ENCODE data around the gene PAM. TPM values are rescaled to one million over a fixed set of nuclear protein-coding genes. Genes with fewer than 3 reads are reported as not detected.

Gene PAM
- total RNA-seq, 2 donors from 2014 or later = 2,512 to 4,531 TPM

DNA sequence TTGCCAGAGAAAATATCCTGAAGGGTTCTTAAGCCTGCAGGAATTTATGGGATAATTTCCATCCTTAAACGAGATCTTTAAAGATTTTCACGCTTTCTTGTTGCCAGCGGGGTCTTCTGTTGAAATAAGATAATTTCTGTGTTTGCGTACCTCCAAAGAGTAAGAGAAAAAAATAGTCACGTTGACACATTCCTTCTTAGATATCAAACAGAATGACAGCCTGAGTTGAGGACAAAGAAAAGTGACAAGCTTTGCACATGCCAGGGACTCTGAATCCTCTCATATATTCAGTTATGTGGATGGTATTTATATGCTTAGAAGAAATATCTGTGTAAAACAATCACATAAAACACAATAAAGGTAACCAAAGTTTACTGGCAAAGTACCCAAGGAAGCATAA lies 21.6 kb upstream of the PAM start:
- TF ChIP-seq, protein P1, sequence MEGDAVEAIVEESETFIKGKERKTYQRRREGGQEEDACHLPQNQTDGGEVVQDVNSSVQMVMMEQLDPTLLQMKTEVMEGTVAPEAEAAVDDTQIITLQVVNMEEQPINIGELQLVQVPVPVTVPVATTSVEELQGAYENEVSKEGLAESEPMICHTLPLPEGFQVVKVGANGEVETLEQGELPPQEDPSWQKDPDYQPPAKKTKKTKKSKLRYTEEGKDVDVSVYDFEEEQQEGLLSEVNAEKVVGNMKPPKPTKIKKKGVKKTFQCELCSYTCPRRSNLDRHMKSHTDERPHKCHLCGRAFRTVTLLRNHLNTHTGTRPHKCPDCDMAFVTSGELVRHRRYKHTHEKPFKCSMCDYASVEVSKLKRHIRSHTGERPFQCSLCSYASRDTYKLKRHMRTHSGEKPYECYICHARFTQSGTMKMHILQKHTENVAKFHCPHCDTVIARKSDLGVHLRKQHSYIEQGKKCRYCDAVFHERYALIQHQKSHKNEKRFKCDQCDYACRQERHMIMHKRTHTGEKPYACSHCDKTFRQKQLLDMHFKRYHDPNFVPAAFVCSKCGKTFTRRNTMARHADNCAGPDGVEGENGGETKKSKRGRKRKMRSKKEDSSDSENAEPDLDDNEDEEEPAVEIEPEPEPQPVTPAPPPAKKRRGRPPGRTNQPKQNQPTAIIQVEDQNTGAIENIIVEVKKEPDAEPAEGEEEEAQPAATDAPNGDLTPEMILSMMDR (IDR thresholded peaks at IDR 0.05) = no peak
- no peaks in the 10 kb centered on the region for H3K4me1 ChIP-seq

DNA sequence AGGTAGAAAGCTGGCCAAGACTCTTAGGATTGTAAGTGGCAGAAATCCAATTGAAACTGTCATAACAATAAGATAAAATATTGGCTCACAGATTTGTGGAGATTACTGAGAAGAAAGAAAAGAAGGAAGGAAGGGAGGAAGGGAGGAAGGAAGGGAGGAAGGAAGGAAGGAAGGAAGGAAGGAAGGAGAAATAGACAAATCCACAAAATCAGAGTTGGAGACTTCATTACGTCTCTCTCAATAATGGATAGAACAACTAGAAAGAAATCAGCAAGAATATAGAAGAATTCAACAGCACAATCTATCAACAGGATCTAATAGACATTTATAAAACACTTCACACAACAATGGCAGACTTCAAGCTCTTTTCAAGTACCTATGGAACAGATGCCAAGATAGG lies 17.9 kb upstream of the PAM start:
- no peak for DNase-seq (ENCODE audit: low spot score)
- Histone ChIP-seq H3K9me3 (no peaks in the 10 kb centered on the region), H3K27ac (no peak overlapping the region), H3K4me3 (no peak overlapping the region), H3K4me1 (no peaks in the 10 kb centered on the region), H3K27me3 (no peaks in the 10 kb centered on the region), H3K36me3 (no peaks in the 10 kb centered on the region)
- TF ChIP-seq, protein P1 (IDR thresholded peaks at IDR 0.05) = no peak

More for the DNA sequence above, 21.6 kb upstream of the PAM start:
- no peak for DNase-seq (ENCODE audit: low spot score)
- no peaks in the 10 kb centered on the region for H3K9me3 ChIP-seq
- H3K36me3 ChIP-seq = no peaks in the 10 kb centered on the region
- H3K4me3 ChIP-seq = no peak overlapping the region
- H3K27ac ChIP-seq = peak overlapping the region; percentile 40 to 53
- H3K27me3 ChIP-seq = no peaks in the 10 kb centered on the region

DNA sequence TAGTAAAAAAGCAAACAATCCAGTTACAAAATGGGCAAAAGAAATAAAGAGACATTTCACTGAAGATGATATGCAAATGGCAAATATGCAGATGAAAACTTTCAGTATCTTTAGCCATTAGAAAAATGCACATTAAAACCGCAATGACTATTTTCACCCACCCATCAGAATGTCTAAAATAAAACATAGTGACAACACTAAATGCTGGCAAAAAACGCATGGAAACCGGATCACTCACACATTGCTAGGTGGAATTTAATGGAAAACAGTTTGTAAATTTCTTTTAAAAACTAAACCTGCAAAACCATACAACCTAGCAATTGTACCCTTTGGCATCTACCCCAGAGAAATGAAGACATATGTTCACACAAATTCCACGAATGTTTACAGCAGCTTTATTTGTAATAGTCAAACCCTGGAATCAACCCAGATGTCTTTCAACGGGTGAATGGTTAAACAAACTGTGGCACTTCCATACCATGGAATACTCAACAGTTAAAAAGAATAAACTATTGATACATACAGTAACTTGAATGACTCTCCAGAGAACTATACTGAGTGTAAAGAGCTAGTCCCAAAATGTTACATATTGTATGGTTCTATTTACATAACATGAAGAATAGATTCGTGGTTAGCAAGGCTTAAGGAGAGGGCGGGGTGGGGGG lies 17.2 kb upstream of the PAM start:
- Histone ChIP-seq H3K4me3 (no peak overlapping the region), H3K36me3 (no peaks in the 10 kb centered on the region), H3K27me3 (no peaks in the 10 kb centered on the region), H3K27ac (no peak overlapping the region), H3K4me1 (peaks cover 0 to under 1% of the 10 kb centered on the region in 2 donors), H3K9me3 (no peaks in the 10 kb centered on the region)
- DNase-seq (ENCODE audit: low spot score) = no peak
- TF ChIP-seq, protein P1 (IDR thresholded peaks at IDR 0.05) = no peak

DNA sequence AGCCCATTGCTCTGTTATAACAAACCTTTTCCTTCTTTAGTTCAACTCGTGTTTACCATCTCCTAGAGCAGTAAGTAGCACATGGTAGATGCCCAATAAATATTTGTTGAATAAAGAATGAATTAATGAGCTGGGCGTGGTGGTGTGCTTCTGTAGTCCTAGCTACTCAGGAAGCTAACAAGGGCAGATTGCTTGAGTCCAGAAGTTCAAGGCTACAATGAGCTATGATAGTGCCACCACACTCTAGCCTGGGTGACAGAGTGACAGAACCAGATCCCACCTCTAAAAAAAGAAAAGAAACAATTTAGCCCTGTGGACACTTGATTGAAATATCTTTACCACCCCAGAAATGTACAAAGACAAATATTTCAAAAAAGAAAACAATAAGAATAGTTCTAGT lies 14.6 kb upstream of the PAM start:
- H3K4me3 ChIP-seq = no peak overlapping the region
- peaks cover 0 to 5% of the 10 kb centered on the region in 2 donors for H3K4me1 ChIP-seq
- no peak for DNase-seq (ENCODE audit: low spot score)
- TF ChIP-seq, protein P1 (IDR thresholded peaks at IDR 0.05) = no peak
- H3K27me3 ChIP-seq = no peaks in the 10 kb centered on the region
- H3K36me3 ChIP-seq = no peaks in the 10 kb centered on the region
- no peaks in the 10 kb centered on the region for H3K9me3 ChIP-seq
- H3K27ac ChIP-seq = no peak overlapping the region

DNA sequence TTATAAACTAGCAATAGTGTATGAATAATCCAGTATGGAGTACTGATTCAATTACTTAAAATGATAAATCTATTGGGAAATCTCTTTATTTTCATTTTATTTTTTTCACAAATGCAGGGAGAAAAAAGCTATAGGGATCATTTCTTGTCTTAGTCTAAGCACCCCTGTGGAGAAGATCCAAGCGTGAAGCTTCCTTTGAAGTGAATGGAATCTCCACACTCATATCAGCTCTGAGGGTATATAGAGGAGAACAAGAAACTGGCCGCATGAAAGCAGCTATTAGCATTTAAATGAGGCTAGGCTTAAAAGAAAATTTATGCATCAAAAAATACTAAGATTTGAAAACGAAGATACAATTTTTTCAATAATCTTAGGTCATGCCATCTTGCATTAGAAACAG lies 12.9 kb upstream of the PAM start:
- TF ChIP-seq, protein P1 (IDR thresholded peaks at IDR 0.05) = no peak
- DNase-seq (ENCODE audit: low spot score) = no peak
- H3K9me3 ChIP-seq = no peaks in the 10 kb centered on the region
- no peaks in the 10 kb centered on the region for H3K36me3 ChIP-seq
- no peaks in the 10 kb centered on the region for H3K27me3 ChIP-seq
- H3K4me3 ChIP-seq = no peak overlapping the region
- peaks cover 0 to 5% of the 10 kb centered on the region in 2 donors for H3K4me1 ChIP-seq
- H3K27ac ChIP-seq = no peak overlapping the region

DNA sequence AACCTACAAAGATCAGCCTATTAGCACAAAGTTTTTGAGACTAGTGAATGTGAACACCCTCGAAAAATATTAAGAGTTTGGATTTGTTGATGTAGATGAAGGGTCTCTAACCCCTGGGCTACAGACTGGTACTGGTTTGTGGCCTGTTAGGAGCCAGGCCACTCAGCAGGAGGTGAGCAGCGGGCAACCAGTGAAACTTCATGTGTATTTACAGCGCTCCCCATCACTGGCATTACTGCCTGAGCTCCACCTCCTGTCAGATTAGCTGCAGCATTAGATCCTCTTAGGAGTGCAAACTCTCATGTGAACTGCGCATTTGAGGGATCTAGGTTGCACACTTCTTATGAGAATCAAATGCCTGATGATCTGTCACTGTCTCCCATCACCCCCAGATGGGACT lies 11.2 kb upstream of the PAM start:
- no peaks in the 10 kb centered on the region for H3K27me3 ChIP-seq
- H3K4me1 ChIP-seq = peaks cover 0 to 5% of the 10 kb centered on the region in 2 donors
- no peaks in the 10 kb centered on the region for H3K36me3 ChIP-seq
- DNase-seq (ENCODE audit: low spot score) = no peak
- H3K9me3 ChIP-seq = no peaks in the 10 kb centered on the region
- H3K27ac ChIP-seq = no peak overlapping the region
- TF ChIP-seq, protein P1 (IDR thresholded peaks at IDR 0.05) = no peak
- no peak overlapping the region for H3K4me3 ChIP-seq
